SJCRH30 (cell line): Measurements from ENCODE around the gene SESN3. TPM values are rescaled to one million over a fixed set of nuclear protein-coding genes. Genes with fewer than 3 reads are reported as not detected.
"Not testable (repeated sequence)": the region's sequence is repeated elsewhere in the genome, so short reads cannot be mapped to it uniquely, and the experiment has no call there.

Experiments used
- DNase-seq, 2 experiments: peaks; one replicate each; pipeline ENCODE4 v3.0.0-alpha.2; 2015 to 2020
- H3K27ac ChIP-seq: fragments of 250-450 bp; sonication (Bioruptor Pico); 2 replicates; pipeline ENCODE4 v1.5.1; 2020; ENCODE audit warnings: mild to moderate bottlenecking, moderate library complexity
- H3K27me3 ChIP-seq: fragments of 250-450 bp; sonication (Bioruptor Pico); 2 replicates; pipeline ENCODE4 v1.5.1; 2020; ENCODE audit warnings: mild to moderate bottlenecking, moderate library complexity
- H3K36me3 ChIP-seq: fragments of 250-450 bp; sonication (Bioruptor Pico); 2 replicates; pipeline ENCODE4 v1.5.1; 2020; ENCODE audit warnings: mild to moderate bottlenecking, moderate library complexity
- H3K4me1 ChIP-seq: fragments of 250-450 bp; sonication (Bioruptor Pico); 2 replicates; pipeline ENCODE4 v1.5.1; 2020; ENCODE audit warnings: mild to moderate bottlenecking, moderate library complexity
- H3K4me3 ChIP-seq: fragments of 250-450 bp; sonication (Bioruptor Pico); 2 replicates; pipeline ENCODE4 v1.5.1; 2020; ENCODE audit warnings: mild to moderate bottlenecking, moderate library complexity
- H3K9me3 ChIP-seq: fragments of 250-450 bp; sonication (Bioruptor Pico); replicated peaks from 2 replicates; pipeline ENCODE4 v1.5.1; 2020; ENCODE audit warnings: mild to moderate bottlenecking, moderate library complexity
- total RNA-seq: library from RNA; depleted of rRNA; stranded (reverse); fragments of >200 nt; shearing (Covaris generic); gene quantifications from 2 replicates; pipeline ENCODE4 v1.2.3, GENCODE V29; 2014

Gene SESN3
- total RNA-seq, 1 experiment from 2014 or later, result 12.2 TPM

GRCh38 chr11:95242091-95242844 lies 11.3 kb upstream of the SESN3 start:
- Histone ChIP-seq H3K4me3 (no peak overlapping the region), H3K4me1 (no peaks in the 10 kb centered on the region), H3K27me3 (no peaks in the 10 kb centered on the region), H3K9me3 (no peaks in the 10 kb centered on the region), H3K27ac (no peak overlapping the region), H3K36me3 (no peaks in the 10 kb centered on the region)
- DNase-seq, result no peak

GRCh38 chr11:95241681-95242081 lies 10.7 kb upstream of the SESN3 start:
- no peaks in the 10 kb centered on the region for H3K9me3 ChIP-seq
- H3K4me3 ChIP-seq, result no peak overlapping the region
- DNase-seq, result no peak
- no peaks in the 10 kb centered on the region for H3K27me3 ChIP-seq
- no peak overlapping the region for H3K27ac ChIP-seq
- no peaks in the 10 kb centered on the region for H3K36me3 ChIP-seq
- H3K4me1 ChIP-seq, result no peaks in the 10 kb centered on the region

GRCh38 chr11:95239871-95240649 lies 9.1 kb upstream of the SESN3 start:
- H3K27me3 ChIP-seq, result no peaks in the 10 kb centered on the region

GRCh38 chr11:95232666-95233065 lies 1.7 kb upstream of the SESN3 start:
- Histone ChIP-seq H3K9me3 (no peaks in the 10 kb centered on the region), H3K4me3 (peak overlapping the region; percentile 77), H3K36me3 (no peaks in the 10 kb centered on the region), H3K4me1 (no peaks in the 10 kb centered on the region), H3K27ac (no peak overlapping the region), H3K27me3 (no peaks in the 10 kb centered on the region)
- DNase-seq, result no peak

More at GRCh38 chr11:95239871-95240649, 9.1 kb upstream of the SESN3 start:
- H3K27ac ChIP-seq, result no peak overlapping the region
- no peak for DNase-seq
- H3K36me3 ChIP-seq, result no peaks in the 10 kb centered on the region
- no peaks in the 10 kb centered on the region for H3K4me1 ChIP-seq
- H3K9me3 ChIP-seq, result no peaks in the 10 kb centered on the region
- H3K4me3 ChIP-seq, result no peak overlapping the region

- Histone ChIP-seq H3K4me1 (no peaks in the 10 kb centered on the region), H3K4me3 (peak overlapping the region; percentile 77), H3K36me3 (no peaks in the 10 kb centered on the region), H3K27ac (peak overlapping the region; percentile 8; the same call in 1 of the 2 replicates), H3K9me3 (no peaks in the 10 kb centered on the region), H3K27me3 (no peaks in the 10 kb centered on the region)
- DNase-seq, result peak; percentile 22 to 32
Observed at GRCh38 chr11:95231881-95232605, 1.0 kb upstream of the SESN3 start.

- Histone ChIP-seq H3K4me1 (no peaks in the 10 kb centered on the region), H3K27ac (peak overlapping the region; percentile 75), H3K27me3 (no peaks in the 10 kb centered on the region), H3K9me3 (no peaks in the 10 kb centered on the region), H3K4me3 (peak overlapping the region; percentile 77), H3K36me3 (no peaks in the 10 kb centered on the region)
- no peak for DNase-seq
Observed at GRCh38 chr11:95230810-95231126, 234 bp downstream of the SESN3 start.

- Histone ChIP-seq H3K4me3 (peak overlapping the region; percentile 77), H3K36me3 (no peaks in the 10 kb centered on the region), H3K27ac (peak overlapping the region; percentile 75), H3K27me3 (no peaks in the 10 kb centered on the region), H3K4me1 (no peaks in the 10 kb centered on the region), H3K9me3 (no peaks in the 10 kb centered on the region)
- DNase-seq, result peak; percentile 32 to 57
Observed at GRCh38 chr11:95229993-95230809, 801 bp downstream of the SESN3 start.

- Histone ChIP-seq H3K36me3 (no peaks in the 10 kb centered on the region), H3K9me3 (no peaks in the 10 kb centered on the region), H3K27ac (peak overlapping the region; percentile 75), H3K4me1 (no peaks in the 10 kb centered on the region), H3K4me3 (peak overlapping the region; percentile 77), H3K27me3 (no peaks in the 10 kb centered on the region)
- peak in 1 of 2 experiments; percentile 29 for DNase-seq
Observed at GRCh38 chr11:95229199-95229992, 1.6 kb downstream of the SESN3 start.

GRCh38 chr11:95228081-95228749 lies 2.8 kb downstream of the SESN3 start:
- Histone ChIP-seq H3K27me3 (no peaks in the 10 kb centered on the region), H3K4me1 (no peaks in the 10 kb centered on the region), H3K27ac (no peak overlapping the region), H3K4me3 (no peak overlapping the region), H3K36me3 (no peaks in the 10 kb centered on the region), H3K9me3 (no peaks in the 10 kb centered on the region)
- no peak for DNase-seq

- H3K27me3 ChIP-seq, H3K4me3 ChIP-seq, H3K36me3 ChIP-seq, H3K4me1 ChIP-seq, H3K27ac ChIP-seq, DNase-seq, H3K9me3 ChIP-seq: not testable (repeated sequence)
Observed at GRCh38 chr11:95227060-95227459, 3.9 kb downstream of the SESN3 start.

- Histone ChIP-seq H3K27ac (no peak overlapping the region), H3K4me1 (no peaks in the 10 kb centered on the region), H3K9me3 (no peaks in the 10 kb centered on the region), H3K36me3 (no peaks in the 10 kb centered on the region), H3K27me3 (no peaks in the 10 kb centered on the region), H3K4me3 (no peak overlapping the region)
- no peak for DNase-seq
Observed at GRCh38 chr11:95222817-95223216, 8.2 kb downstream of the SESN3 start.

GRCh38 chr11:95219599-95219998 lies 11.4 kb downstream of the SESN3 start:
- Histone ChIP-seq H3K27ac (no peak overlapping the region), H3K36me3 (no peaks in the 10 kb centered on the region), H3K9me3 (no peaks in the 10 kb centered on the region), H3K4me1 (no peaks in the 10 kb centered on the region), H3K4me3 (no peak overlapping the region), H3K27me3 (no peaks in the 10 kb centered on the region)
- no peak for DNase-seq

- Histone ChIP-seq H3K9me3 (no peaks in the 10 kb centered on the region), H3K4me3 (no peak overlapping the region), H3K27ac (no peak overlapping the region), H3K36me3 (no peaks in the 10 kb centered on the region), H3K4me1 (no peaks in the 10 kb centered on the region), H3K27me3 (no peaks in the 10 kb centered on the region)
- DNase-seq, result no peak
Observed at GRCh38 chr11:95218149-95218548, 12.9 kb downstream of the SESN3 start.
